K562 (cell line): Measurements from ENCODE around the gene DCAF11. TPM values are rescaled to one million over a fixed set of nuclear protein-coding genes. Genes with fewer than 3 reads are reported as not detected.

Experiments used
- ATAC-seq: fragments of 200-7000 bp; cut with Tn5 transposase; 3 replicates; pipeline ENCODE4 v1.9.1; 2020; ENCODE audit warnings: moderate library complexity
- BruUV-seq: library from RNA; stranded (reverse); fragments of 400-500 nt; replicated peaks from 2 replicates; lab custom pipeline; 2021; lab: Mats Ljungman, UMichigan
- CTCF ChIA-PET: fragments of 300-600 bp; formaldehyde crosslinking; extraction: SDS; loops from one replicate; lab custom pipeline; 2021; ENCODE audit warnings: low intra/inter-chr PET ratio; lab: Yijun Ruan, JAX
- POLR2A ChIA-PET: fragments of 300-600, 350-650 bp; sonication (Branson Sonifier 250); formaldehyde crosslinking; extraction: SDS; loops from one replicate; lab custom pipeline; 2021; ENCODE audit warnings: antibody characterized with exemption, inconsistent platforms; lab: Yijun Ruan, JAX
- DNase-seq, 4 experiments: peaks; one replicate each; pipeline versions ENCODE4 v3.0.0 to v3.0.0-alpha.2; 2011 to 2018; ENCODE audit warnings: low spot score in 3 of 4, mixed read lengths in 3 of 4; ENCODE audit errors: extremely low read depth in 1 of 4
- FAIRE-seq: peaks from 2 replicates; lab custom pipeline; 2011; peaks lifted over from hg19 to GRCh38; lab: Jason Lieb, UNC
- H2AFZ ChIP-seq: 2 replicates; pipeline ENCODE4 v1.6.0; 2011; ENCODE audit warnings: low read depth, low read length, control low read depth, inconsistent platforms
- H3K27ac ChIP-seq: fragments of 200-600 bp; 3 replicates; pipeline ENCODE4 v1.8.0; 2011; ENCODE audit warnings: low read depth, mild to moderate bottlenecking, control low read depth, inconsistent platforms, low read length, moderate library complexity, mixed read lengths; ENCODE audit errors: extremely low read depth
- H3K27me3 ChIP-seq, 2 experiments: fragments of 300-600 bp in 1 of 2; 2 replicates in 1 of 2; 3 replicates in 1 of 2; pipeline versions ENCODE4 v1.6.0 to v1.8.0; 2011; ENCODE audit warnings: inconsistent platforms in 2 of 2, low read length in 2 of 2, mild to moderate bottlenecking in 1 of 2, mixed read lengths in 1 of 2, moderate library complexity in 1 of 2; ENCODE audit not compliant: control insufficient read depth in 2 of 2, insufficient read depth in 2 of 2
- H3K36me3 ChIP-seq: fragments of 300-600 bp; 3 replicates; pipeline ENCODE4 v1.8.0; 2011; ENCODE audit warnings: mild to moderate bottlenecking, low read length, inconsistent platforms; ENCODE audit not compliant: control insufficient read depth, insufficient read depth
- H3K4me1 ChIP-seq, 2 experiments: fragments of 200-600 bp in 1 of 2; replicated peaks in 1 of 2; 2 replicates in 1 of 2; 3 replicates in 1 of 2; pipeline versions ENCODE4 v1.5.1 to v1.8.0; 2011; ENCODE audit warnings: inconsistent platforms in 2 of 2, low read length in 2 of 2, mild to moderate bottlenecking in 1 of 2, mixed read lengths in 1 of 2, moderate library complexity in 1 of 2; ENCODE audit not compliant: control insufficient read depth in 2 of 2, insufficient read depth in 2 of 2
- H3K4me2 ChIP-seq: 2 replicates; pipeline ENCODE4 v1.6.1; 2011; ENCODE audit warnings: low read length, control low read depth, inconsistent platforms, mixed read lengths; ENCODE audit not compliant: insufficient read depth
- H3K4me3 ChIP-seq: fragments of 200-600 bp; sonication (generic), shearing (Covaris generic); 2 replicates; pipeline ENCODE4 v1.5.1; 2016; ENCODE audit warnings: control low read depth, inconsistent platforms
- H3K79me2 ChIP-seq: fragments of 200-600 bp; 3 replicates; pipeline ENCODE4 v1.8.0; 2011; ENCODE audit warnings: low read length, inconsistent platforms; ENCODE audit not compliant: control insufficient read depth, insufficient read depth
- H3K9ac ChIP-seq, 2 experiments: 2 replicates each; pipeline versions ENCODE4 v1.6.0 to v1.6.1; 2011; ENCODE audit warnings: low read depth in 2 of 2, low read length in 2 of 2, control low read depth in 1 of 2, inconsistent platforms in 1 of 2, mild to moderate bottlenecking in 1 of 2, mixed read lengths in 1 of 2; ENCODE audit not compliant: insufficient read depth in 1 of 2
- H3K9me1 ChIP-seq: one replicate; pipeline ENCODE4 v1.6.0; 2011; ENCODE audit warnings: inconsistent platforms, mild to moderate bottlenecking, low read length, moderate library complexity; ENCODE audit not compliant: control insufficient read depth, insufficient read depth
- H3K9me3 ChIP-seq: replicated peaks from 2 replicates; pipeline ENCODE4 v1.5.1; 2011; ENCODE audit warnings: low read depth, low read length, inconsistent platforms; ENCODE audit not compliant: control insufficient read depth, insufficient read depth
- H4K20me1 ChIP-seq: replicated peaks from 2 replicates; pipeline ENCODE4 v1.6.1; 2011; ENCODE audit warnings: low read length, inconsistent platforms, mixed read lengths; ENCODE audit not compliant: control insufficient read depth, insufficient read depth
- DDX20 ChIP-seq: fragments of 450-650 bp; IDR thresholded peaks from 2 replicates; pipeline ENCODE4 v1.6.1; 2016; ENCODE audit warnings: missing genetic modification characterization, low read depth, mild to moderate bottlenecking, missing compliant biosample characterization, moderate library complexity
- KLF1 ChIP-seq: fragments of 450-650 bp; IDR thresholded peaks from 2 replicates; pipeline ENCODE4 v1.6.1; 2016; ENCODE audit warnings: missing genetic modification characterization, missing compliant biosample characterization
- MYNN ChIP-seq, 2 experiments: sonication (generic); formaldehyde crosslinking in 1 of 2; IDR thresholded peaks; 2 replicates each; pipeline versions ENCODE4 v1.5.0 to v1.6.1; 2016 to 2020; ENCODE audit warnings: antibody characterized with exemption in 1 of 2, missing genetic modification reagents in 1 of 2
- NFIC ChIP-seq: fragments of 450-650 bp; IDR thresholded peaks from 2 replicates; pipeline ENCODE4 v1.6.1; 2017; ENCODE audit warnings: mild to moderate bottlenecking, inconsistent platforms
- NR2C1 ChIP-seq, 2 experiments: fragments of 450-650 bp; IDR thresholded peaks; 2 replicates each; pipeline ENCODE4 v1.6.1; 2017; ENCODE audit warnings: mild to moderate bottlenecking in 2 of 2, antibody characterized with exemption in 1 of 2, inconsistent platforms in 1 of 2, missing compliant biosample characterization in 1 of 2, missing genetic modification characterization in 1 of 2
- TCF15 ChIP-seq: fragments of 250-450 bp; sonication (Bioruptor Pico); IDR thresholded peaks from 2 replicates; pipeline ENCODE4 v1.8.0; 2022; ENCODE audit warnings: moderate library complexity, mild to moderate bottlenecking, inconsistent platforms
- ZBTB5 ChIP-seq: fragments of 450-650 bp; IDR thresholded peaks from 2 replicates; pipeline ENCODE4 v1.6.1; 2017; ENCODE audit warnings: antibody characterized with exemption
- ZNF146 ChIP-seq: IDR thresholded peaks from one replicate; pipeline ENCODE4 v1.6.1; 2018; ENCODE audit warnings: missing compliant biosample characterization; ENCODE audit not compliant: unreplicated experiment
- WGBS: fragments of 100-300 bp; shearing (Covaris generic); methylation state at CpG from one replicate; pipeline ENCODE4 v1.1.6; 2016; ENCODE audit warnings: low coverage, mixed read lengths; ENCODE audit not compliant: insufficient coverage; ENCODE audit errors: missing lambda C conversion rate; 5-methylcytosine and 5-hydroxymethylcytosine counted together
- in situ Hi-C: fragments of 300-500 bp; cut with MboI; formaldehyde crosslinking; loops from 4 replicates; pipeline ENCODE4 v1.15.0; 2018; ENCODE audit warnings: inconsistent platforms, mixed read lengths
- intact Hi-C: fragments of 100-400 bp; cut with micrococcal nuclease; formaldehyde crosslinking; loops from 2 replicates; pipeline ENCODE4 v1.14.2; 2022
- polyA plus RNA-seq, 8 experiments: library from polyadenylated mRNA; depleted of rRNA in 4 of 8; stranded (reverse) in 5 of 8; unstranded in 3 of 8; fragments of >200 nt; fragmentation: Nextera tagmentation in 2 of 8; fragmentation: Illumina TruSeq in 1 of 8; extraction: Ambion mirVana in 2 of 8; extraction: Trizol in 1 of 8; gene quantifications; 2 replicates each; pipeline versions ENCODE4 v1.2.1 to v1.2.3, GENCODE V29; 2011 to 2014; ENCODE audit warnings: inconsistent platforms in 1 of 8, missing spikeins in 1 of 8
- total RNA-seq, 7 experiments: library from RNA; depleted of rRNA in 6 of 7; stranded (reverse); fragments of >200 nt in 6 of 7; fragmentation: Illumina TruSeq in 2 of 7; extraction: Trizol in 2 of 7; gene quantifications; 2 replicates each; pipeline versions ENCODE4 v1.2.1 to v1.2.3, GENCODE V29; 2011 to 2021; ENCODE audit warnings: low replicate concordance in 1 of 7
- TF ChIP-seq, protein P1 (sequence below): fragments of 250-450 bp; sonication (Bioruptor Pico); IDR thresholded peaks from 2 replicates; pipeline ENCODE4 v1.5.0; 2021
- TF ChIP-seq, protein P2 (sequence below), 2 experiments: fragments of 150-350 bp in 1 of 2; IDR thresholded peaks; 2 replicates each; pipeline ENCODE4 v1.6.1; 2012 to 2016; ENCODE audit warnings: low read depth in 2 of 2, low read length in 2 of 2, mild to moderate bottlenecking in 1 of 2, moderate library complexity in 1 of 2
- TF ChIP-seq, protein P3 (sequence below): fragments of 250-450 bp; sonication (Bioruptor Pico); IDR thresholded peaks from 2 replicates; pipeline ENCODE4 v1.5.0; 2021

DCAF11 gene
- total and polyA plus RNA-seq, 9 of the 15 experiments (the other 6 are each of a cell fraction or from before 2014, with no cell fraction given): 8.5 to 46.2 (median 36.4) TPM

DNA sequence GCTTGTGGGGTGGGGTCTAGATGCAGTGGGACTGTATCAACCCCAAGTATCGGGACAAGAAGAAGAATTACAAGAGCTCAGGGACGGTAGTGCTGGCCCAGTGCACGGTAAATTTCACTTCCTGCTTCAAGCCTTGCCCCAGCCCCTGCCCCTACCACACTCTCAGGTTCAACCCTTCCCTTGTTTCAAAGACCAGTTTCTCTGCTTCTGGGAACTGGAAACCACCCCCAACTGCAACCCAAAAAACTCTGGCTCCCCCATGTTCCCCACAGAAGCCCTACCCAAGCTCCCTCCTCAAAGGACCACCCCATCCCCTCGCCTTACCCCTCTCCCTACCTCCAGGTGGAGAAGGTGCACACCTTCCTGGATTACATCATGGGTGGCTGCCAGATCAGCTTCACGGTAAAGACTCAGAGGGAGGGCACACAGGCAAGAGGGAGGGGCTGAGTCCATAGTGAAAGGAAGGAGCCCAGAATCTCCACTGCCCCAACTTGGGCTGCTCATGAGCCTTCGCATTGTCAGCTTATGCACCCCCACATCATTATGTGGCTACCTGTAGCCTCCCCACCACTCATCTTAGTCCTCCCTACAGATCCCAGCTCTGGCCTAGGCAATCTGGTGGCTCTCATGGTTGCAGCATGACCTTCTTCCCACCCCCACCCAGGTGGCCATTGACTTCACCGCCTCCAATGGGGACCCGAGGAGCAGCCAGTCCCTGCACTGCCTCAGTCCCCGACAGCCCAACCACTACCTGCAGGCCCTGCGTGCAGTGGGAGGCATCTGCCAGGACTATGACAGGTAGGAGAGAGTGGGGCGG, 38.9 kb upstream of the DCAF11 start (continued):
- TF ChIP-seq ZBTB5 (no peak), TCF15 (CRISPR knock-in tag) (no peak)
- TF ChIP-seq, protein P1, sequence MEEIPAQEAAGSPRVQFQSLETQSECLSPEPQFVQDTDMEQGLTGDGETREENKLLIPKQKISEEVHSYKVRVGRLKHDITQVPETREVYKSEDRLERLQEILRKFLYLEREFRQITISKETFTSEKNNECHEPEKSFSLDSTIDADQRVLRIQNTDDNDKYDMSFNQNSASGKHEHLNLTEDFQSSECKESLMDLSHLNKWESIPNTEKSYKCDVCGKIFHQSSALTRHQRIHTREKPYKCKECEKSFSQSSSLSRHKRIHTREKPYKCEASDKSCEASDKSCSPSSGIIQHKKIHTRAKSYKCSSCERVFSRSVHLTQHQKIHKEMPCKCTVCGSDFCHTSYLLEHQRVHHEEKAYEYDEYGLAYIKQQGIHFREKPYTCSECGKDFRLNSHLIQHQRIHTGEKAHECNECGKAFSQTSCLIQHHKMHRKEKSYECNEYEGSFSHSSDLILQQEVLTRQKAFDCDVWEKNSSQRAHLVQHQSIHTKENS (CRISPR knock-in tag): no peak

DNA sequence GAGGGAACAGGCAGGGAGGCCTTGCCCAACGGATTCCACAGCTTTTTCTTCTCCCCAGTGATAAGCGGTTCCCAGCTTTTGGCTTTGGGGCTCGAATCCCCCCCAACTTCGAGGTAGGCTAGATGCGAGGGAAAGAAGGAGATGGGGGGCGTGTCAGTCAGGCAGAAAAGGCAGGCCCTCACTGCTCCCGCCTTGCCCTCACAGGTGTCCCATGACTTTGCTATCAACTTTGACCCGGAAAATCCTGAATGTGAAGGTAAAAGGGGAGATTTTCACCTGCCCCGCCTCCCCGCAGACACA, 38.3 kb upstream of the DCAF11 start:
- ChIA-PET CTCF (no interaction called here), POLR2A (interaction anchor here (1.0 kb wide), 1 partner anchor 17 kb away, joined by 3 read pairs; the partner anchor contains the start of gene PCK2)
- intact Hi-C loops (no loop called here), in situ Hi-C loops (no loop called here)
- FAIRE-seq (no peak), DNase-seq (no peak), ATAC-seq (no peak)
- Histone ChIP-seq H3K9ac (no peak overlapping the region; a peak in 1 of 4 replicates), H3K27me3 (peaks cover 0 to 14% of the 10 kb centered on the region in 2 experiments; a peak in 2 of 5 replicates), H3K4me1 (peaks cover 10 to 24% of the 10 kb centered on the region in 2 experiments), H4K20me1 (no peaks in the 10 kb centered on the region), H2AFZ (no peak overlapping the region), H3K9me3 (no peaks in the 10 kb centered on the region), H3K4me3 (no peak overlapping the region), H3K4me2 (no peak overlapping the region), H3K36me3 (no peaks in the 10 kb centered on the region), H3K9me1 (no peaks in the 10 kb centered on the region), H3K79me2 (no peaks in the 10 kb centered on the region), H3K27ac (no peak overlapping the region)
- 39% methylated on average over 9 of the region's 10 CpGs for WGBS
- no TSS peak for BruUV-seq
- TF ChIP-seq NR2C1 (IDR thresholded peaks at IDR 0.05) (no peak), NR2C1 (tag; IDR thresholded peaks at IDR 0.05) (no peak), ZNF146 (CRISPR knock-in tag) (no peak), DDX20 (tag) (no peak), KLF1 (no peak), NFIC (no peak), MYNN (IDR thresholded peaks at IDR 0.05) (no peak), MYNN (CRISPR knock-in tag; IDR thresholded peaks at IDR 0.05) (no peak)
- TF ChIP-seq, protein P2, sequence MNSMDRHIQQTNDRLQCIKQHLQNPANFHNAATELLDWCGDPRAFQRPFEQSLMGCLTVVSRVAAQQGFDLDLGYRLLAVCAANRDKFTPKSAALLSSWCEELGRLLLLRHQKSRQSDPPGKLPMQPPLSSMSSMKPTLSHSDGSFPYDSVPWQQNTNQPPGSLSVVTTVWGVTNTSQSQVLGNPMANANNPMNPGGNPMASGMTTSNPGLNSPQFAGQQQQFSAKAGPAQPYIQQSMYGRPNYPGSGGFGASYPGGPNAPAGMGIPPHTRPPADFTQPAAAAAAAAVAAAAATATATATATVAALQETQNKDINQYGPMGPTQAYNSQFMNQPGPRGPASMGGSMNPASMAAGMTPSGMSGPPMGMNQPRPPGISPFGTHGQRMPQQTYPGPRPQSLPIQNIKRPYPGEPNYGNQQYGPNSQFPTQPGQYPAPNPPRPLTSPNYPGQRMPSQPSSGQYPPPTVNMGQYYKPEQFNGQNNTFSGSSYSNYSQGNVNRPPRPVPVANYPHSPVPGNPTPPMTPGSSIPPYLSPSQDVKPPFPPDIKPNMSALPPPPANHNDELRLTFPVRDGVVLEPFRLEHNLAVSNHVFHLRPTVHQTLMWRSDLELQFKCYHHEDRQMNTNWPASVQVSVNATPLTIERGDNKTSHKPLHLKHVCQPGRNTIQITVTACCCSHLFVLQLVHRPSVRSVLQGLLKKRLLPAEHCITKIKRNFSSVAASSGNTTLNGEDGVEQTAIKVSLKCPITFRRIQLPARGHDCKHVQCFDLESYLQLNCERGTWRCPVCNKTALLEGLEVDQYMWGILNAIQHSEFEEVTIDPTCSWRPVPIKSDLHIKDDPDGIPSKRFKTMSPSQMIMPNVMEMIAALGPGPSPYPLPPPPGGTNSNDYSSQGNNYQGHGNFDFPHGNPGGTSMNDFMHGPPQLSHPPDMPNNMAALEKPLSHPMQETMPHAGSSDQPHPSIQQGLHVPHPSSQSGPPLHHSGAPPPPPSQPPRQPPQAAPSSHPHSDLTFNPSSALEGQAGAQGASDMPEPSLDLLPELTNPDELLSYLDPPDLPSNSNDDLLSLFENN (IDR thresholded peaks at IDR 0.05; ENCODE audit: low read depth in 2 of 2, low read length in 2 of 2): no peak
- TF ChIP-seq, protein P3, sequence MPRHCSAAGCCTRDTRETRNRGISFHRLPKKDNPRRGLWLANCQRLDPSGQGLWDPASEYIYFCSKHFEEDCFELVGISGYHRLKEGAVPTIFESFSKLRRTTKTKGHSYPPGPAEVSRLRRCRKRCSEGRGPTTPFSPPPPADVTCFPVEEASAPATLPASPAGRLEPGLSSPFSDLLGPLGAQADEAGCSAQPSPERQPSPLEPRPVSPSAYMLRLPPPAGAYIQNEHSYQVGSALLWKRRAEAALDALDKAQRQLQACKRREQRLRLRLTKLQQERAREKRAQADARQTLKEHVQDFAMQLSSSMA: no peak
